Hepatocyte (in vitro differentiated cells): ENCODE results near the gene NHERF2.

Source experiments
- CTCF ChIP-seq: fragments of 200-600 bp; sonication (generic); IDR thresholded peaks from 2 replicates; pipeline ENCODE4 v1.5.1; 2016; ENCODE audit warnings: antibody characterized with exemption, mild to moderate bottlenecking; ENCODE audit not compliant: poor library complexity
- EZH2 ChIP-seq: fragments of 200-600 bp; sonication (generic); IDR thresholded peaks from 2 replicates; pipeline ENCODE4 v1.6.1; 2016; ENCODE audit warnings: antibody characterized with exemption, mild to moderate bottlenecking, borderline replicate concordance

GRCh38 chr16:2019518-2019920 lies 7.2 kb upstream of the NHERF2 start, which contains the start of gene NPW:
- TF ChIP-seq CTCF (no peak), EZH2 (no peak)
